Testis (tissue), 2 donors: ENCODE data around the gene PRKX.

Experiments
- CTCF ChIP-seq, 3 experiments: fragments of 450-650 bp in 2 of 3; fragments of 200-600 bp in 1 of 3; sonication (generic) in 1 of 3; IDR thresholded peaks; one replicate each; pipeline ENCODE4 v1.5.1; 2016 to 2019; ENCODE audit warnings: antibody characterized with exemption in 3 of 3, mild to moderate bottlenecking in 2 of 3, moderate library complexity in 1 of 3
- POLR2A ChIP-seq: fragments of 450-650 bp; IDR thresholded peaks from one replicate; pipeline ENCODE4 v1.6.1; 2017; ENCODE audit warnings: antibody characterized with exemption, mild to moderate bottlenecking, moderate library complexity

DNA sequence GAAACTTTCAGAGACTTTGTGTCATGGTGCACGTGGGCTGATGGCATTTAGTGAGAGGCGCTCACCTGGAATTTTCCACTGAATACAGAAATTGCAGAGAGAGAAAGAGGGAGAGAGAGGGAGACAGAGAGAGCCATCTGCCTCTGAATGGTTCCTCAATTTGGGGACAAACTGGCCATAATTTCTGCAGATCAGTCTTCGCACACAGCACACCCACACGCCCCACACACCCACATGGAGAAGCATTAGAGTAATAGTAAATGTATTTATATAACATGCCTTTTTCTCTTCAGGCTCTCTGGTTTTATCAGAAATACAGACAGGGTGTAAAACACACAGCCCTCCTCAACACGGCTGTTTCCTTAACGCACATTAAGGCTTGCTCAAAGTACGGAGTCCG lies 38.6 kb downstream of the PRKX start:
- no peak for TF ChIP-seq POLR2A
- TF ChIP-seq CTCF (IDR thresholded peaks at IDR 0.05): no peak
